IMR-90 (cell line): ENCODE results near the gene POTEM. TPM values are rescaled to one million over a fixed set of nuclear protein-coding genes. Genes with fewer than 3 reads are reported as not detected.
"Not testable (repeated sequence)": the region's sequence is repeated elsewhere in the genome, so short reads cannot be mapped to it uniquely, and the experiment has no call there.

ENCODE experiments used
- ATAC-seq: fragments of 200-7000 bp; cut with Tn5 transposase; 2 replicates; pipeline ENCODE4 v1.9.1; 2020; ENCODE audit warnings: low read depth, mild to moderate bottlenecking, moderate library complexity
- BruUV-seq: library from RNA; stranded (reverse); fragments of 400-500 nt; replicated peaks from 2 replicates; lab custom pipeline; 2021; lab: Mats Ljungman, UMichigan
- CTCF ChIA-PET: fragments of 300-600 bp; formaldehyde crosslinking; extraction: SDS; loops from one replicate; lab custom pipeline; 2021; ENCODE audit warnings: antibody characterized with exemption; lab: Yijun Ruan, JAX
- POLR2A ChIA-PET: fragments of 300-600 bp; sonication (Branson Sonifier 250); formaldehyde crosslinking; loops from one replicate; lab custom pipeline; 2022; ENCODE audit warnings: antibody characterized with exemption; ENCODE audit not compliant: unreplicated experiment; lab: Charles Lee
- DNase-seq: peaks from one replicate; pipeline ENCODE4 v3.0.0; 2013
- H2AFZ ChIP-seq: replicated peaks from 2 replicates; pipeline ENCODE3; 2013; ENCODE audit warnings: low read length, mild to moderate bottlenecking; ENCODE audit not compliant: poor library complexity
- H2AK5ac ChIP-seq: 2 replicates; pipeline ENCODE4 v1.6.1; 2013; ENCODE audit warnings: low read depth, low read length, inconsistent platforms
- H2AK9ac ChIP-seq: replicated peaks from 2 replicates; pipeline ENCODE3; 2013; ENCODE audit warnings: mild to moderate bottlenecking, low read depth, low read length, moderate library complexity; ENCODE audit not compliant: poor library complexity
- H2BK120ac ChIP-seq: 2 replicates; pipeline ENCODE4 v1.6.1; 2013; ENCODE audit warnings: low read depth, low read length, inconsistent platforms
- H2BK15ac ChIP-seq: 3 replicates; pipeline ENCODE4 v1.6.1; 2013; ENCODE audit warnings: low read depth, low read length, inconsistent platforms
- H2BK20ac ChIP-seq: 2 replicates; pipeline ENCODE4 v1.6.1; 2013; ENCODE audit warnings: low read depth, mild to moderate bottlenecking, inconsistent platforms, low read length, moderate library complexity
- H2BK5ac ChIP-seq: 2 replicates; pipeline ENCODE4 v1.6.1; 2013; ENCODE audit warnings: mild to moderate bottlenecking, low read depth, low read length, inconsistent platforms; ENCODE audit not compliant: poor library complexity, severe bottlenecking
- H3K14ac ChIP-seq: replicated peaks from 2 replicates; pipeline ENCODE4 v1.6.1; 2013; ENCODE audit warnings: low read depth, low read length, inconsistent platforms
- H3K18ac ChIP-seq: 2 replicates; pipeline ENCODE4 v1.6.1; 2013; ENCODE audit warnings: low read depth, low read length, control low read depth
- H3K23ac ChIP-seq: 2 replicates; pipeline ENCODE4 v1.6.1; 2013; ENCODE audit warnings: low read depth, low read length, inconsistent platforms
- H3K27ac ChIP-seq: 2 replicates; pipeline ENCODE4 v1.5.1; 2013; ENCODE audit warnings: mild to moderate bottlenecking, control low read depth, low read length; ENCODE audit not compliant: insufficient read depth
- H3K27me3 ChIP-seq: 2 replicates; pipeline ENCODE4 v1.6.1; 2013; ENCODE audit warnings: low read length; ENCODE audit not compliant: control insufficient read depth, insufficient read depth
- H3K36me3 ChIP-seq: 2 replicates; pipeline ENCODE4 v1.6.1; 2013; ENCODE audit warnings: low read length, mixed read lengths; ENCODE audit not compliant: control insufficient read depth, insufficient read depth
- H3K4ac ChIP-seq: 2 replicates; pipeline ENCODE4 v1.6.1; 2013; ENCODE audit warnings: low read depth, low read length, inconsistent platforms
- H3K4me1 ChIP-seq: 2 replicates; pipeline ENCODE4 v1.6.1; 2013; ENCODE audit warnings: low read length, mixed read lengths; ENCODE audit not compliant: control insufficient read depth, insufficient read depth
- H3K4me2 ChIP-seq: 2 replicates; pipeline ENCODE4 v1.6.1; 2013; ENCODE audit warnings: low read depth, mild to moderate bottlenecking, control low read depth, low read length, moderate library complexity
- H3K4me3 ChIP-seq: 2 replicates; pipeline ENCODE4 v1.5.1; 2013; ENCODE audit warnings: low read depth, mild to moderate bottlenecking, control low read depth, low read length, moderate library complexity; ENCODE audit not compliant: insufficient read depth
- H3K56ac ChIP-seq: 2 replicates; pipeline ENCODE4 v1.6.1; 2013; ENCODE audit warnings: low read length, inconsistent platforms; ENCODE audit not compliant: insufficient read depth; ENCODE audit errors: extremely low read depth
- H3K79me1 ChIP-seq, 2 experiments: 2 replicates each; pipeline ENCODE4 v1.6.1; 2013; ENCODE audit warnings: low read length in 2 of 2, inconsistent platforms in 1 of 2, low read depth in 1 of 2
- H3K9ac ChIP-seq: 2 replicates; pipeline ENCODE4 v1.6.1; 2013; ENCODE audit warnings: low read depth, low read length, control low read depth
- H3K9me1 ChIP-seq: 2 replicates; pipeline ENCODE4 v1.6.1; 2013; ENCODE audit warnings: low read length, inconsistent platforms; ENCODE audit not compliant: insufficient read depth
- H3K9me3 ChIP-seq: 2 replicates; pipeline ENCODE4 v1.6.1; 2013; ENCODE audit warnings: low read length; ENCODE audit not compliant: control insufficient read depth, insufficient read depth
- H4K20me1 ChIP-seq: 2 replicates; pipeline ENCODE4 v1.6.1; 2013; ENCODE audit warnings: low read length, inconsistent platforms; ENCODE audit not compliant: insufficient read depth
- H4K5ac ChIP-seq: 2 replicates; pipeline ENCODE4 v1.6.1; 2013; ENCODE audit warnings: mild to moderate bottlenecking, low read depth, low read length, control low read depth
- H4K8ac ChIP-seq, 2 experiments: 2 replicates each; pipeline ENCODE4 v1.6.1; 2013; ENCODE audit warnings: low read depth in 2 of 2, low read length in 2 of 2, control low read depth in 1 of 2, inconsistent platforms in 1 of 2
- H4K91ac ChIP-seq: 2 replicates; pipeline ENCODE4 v1.6.1; 2013; ENCODE audit warnings: low read depth, low read length, inconsistent platforms; ENCODE audit not compliant: insufficient read depth
- WGBS, 2 experiments: methylation state at CpG; one replicate each; pipeline versions ENCODE4 v1.1.5 to v1.1.7; 2013; ENCODE audit warnings: missing lambda C conversion rate in 2 of 2; ENCODE audit not compliant: insufficient read length in 1 of 2; ENCODE audit errors: extremely low coverage in 2 of 2; 5-methylcytosine and 5-hydroxymethylcytosine counted together
- dilution Hi-C: fragments of 300-500 bp; cut with HindIII; formaldehyde crosslinking; loops from one replicate; pipeline ENCODE4 v1.14.3; 2018; ENCODE audit warnings: low sequenced_read_pairs; ENCODE audit not compliant: unreplicated experiment
- in situ Hi-C: fragments of 300-500 bp; cut with MboI; formaldehyde crosslinking; loops from 3 replicates; pipeline ENCODE4 v1.14.3; 2019; ENCODE audit warnings: low sequenced_read_pairs, inconsistent platforms, mixed read lengths
- intact Hi-C: fragments of 100-400 bp; cut with micrococcal nuclease; formaldehyde crosslinking; loops from 2 replicates; pipeline ENCODE4 v1.10.0; 2022
- polyA plus RNA-seq, 3 experiments: library from polyadenylated mRNA; depleted of rRNA; stranded (reverse); fragments of >200 nt; gene quantifications; 2 replicates each; pipeline ENCODE4 v1.2.3, GENCODE V29; 2012; ENCODE audit warnings: low replicate concordance in 1 of 3
- total RNA-seq: library from RNA; depleted of rRNA; stranded (reverse); fragments of >200 nt; gene quantifications from 2 replicates; pipeline ENCODE4 v1.2.3, GENCODE V29; 2012

The POTEM gene
- total and polyA plus RNA-seq, 2 of the 4 experiments (the other 2 are of a cell fraction): not detected

DNA sequence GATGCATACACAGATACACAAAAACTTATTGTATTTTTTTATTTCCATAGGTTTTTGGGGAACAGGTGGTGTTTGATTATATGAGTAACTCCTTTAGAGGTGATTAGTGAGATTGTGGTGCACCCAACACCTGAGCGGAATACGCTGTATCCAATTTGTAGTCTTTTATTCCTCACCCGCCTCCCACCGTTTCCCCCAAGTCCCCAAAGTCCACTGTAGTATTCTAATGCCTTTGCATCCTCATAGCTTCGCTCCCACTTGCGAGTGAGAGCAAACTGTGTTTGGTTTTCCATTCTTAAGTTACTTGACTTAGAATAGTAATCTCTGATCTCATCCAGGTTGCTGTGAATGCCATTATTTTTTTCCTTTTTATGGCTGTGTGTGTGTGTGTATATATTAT lies 17.3 kb upstream of the POTEM start:
- H3K4me2 ChIP-seq, H3K4me3 ChIP-seq, H3K27me3 ChIP-seq, H3K4me1 ChIP-seq, H3K27ac ChIP-seq, H3K23ac ChIP-seq, H2AK9ac ChIP-seq, H2BK15ac ChIP-seq, H4K91ac ChIP-seq, H3K4ac ChIP-seq, H2AK5ac ChIP-seq, H3K9ac ChIP-seq, in situ Hi-C loops, H3K9me3 ChIP-seq, H4K5ac ChIP-seq, ATAC-seq, CTCF ChIA-PET, H3K14ac ChIP-seq, dilution Hi-C loops, POLR2A ChIA-PET, H2BK120ac ChIP-seq, DNase-seq, H2AFZ ChIP-seq, H4K8ac ChIP-seq, H3K18ac ChIP-seq, H2BK5ac ChIP-seq, H2BK20ac ChIP-seq, BruUV-seq, H3K9me1 ChIP-seq, H3K36me3 ChIP-seq, intact Hi-C loops, H4K20me1 ChIP-seq, H3K56ac ChIP-seq, H3K79me1 ChIP-seq: not testable (repeated sequence)
- WGBS, 2 experiments: no CpG with 5 or more reads among the region's 6 CpGs

DNA sequence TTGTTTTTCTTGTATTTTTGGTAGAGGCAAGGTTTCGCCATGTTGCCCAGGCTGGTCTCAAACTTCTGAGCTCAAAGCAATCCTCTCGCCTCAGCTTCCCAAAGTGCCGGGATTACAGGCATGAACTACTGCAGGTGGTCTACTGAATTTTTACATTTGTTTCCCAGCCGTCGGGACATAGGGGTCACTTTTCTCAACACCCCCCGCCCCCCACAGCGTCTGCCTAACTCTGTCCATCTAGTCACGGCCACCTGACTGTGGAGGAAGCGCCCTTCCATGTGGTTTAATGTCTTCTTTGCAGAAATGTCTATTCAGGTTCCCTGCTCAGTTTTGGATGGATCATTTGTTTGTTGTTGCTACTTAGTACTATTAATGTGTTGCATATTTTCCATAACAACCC lies 14.1 kb upstream of the POTEM start:
- H3K14ac ChIP-seq, H2AFZ ChIP-seq, H4K91ac ChIP-seq, intact Hi-C loops, H2BK120ac ChIP-seq, H3K4ac ChIP-seq, H2AK9ac ChIP-seq, H4K20me1 ChIP-seq, H3K9me3 ChIP-seq, in situ Hi-C loops, CTCF ChIA-PET, H4K5ac ChIP-seq, H4K8ac ChIP-seq, H3K9ac ChIP-seq, H3K4me3 ChIP-seq, H2AK5ac ChIP-seq, dilution Hi-C loops, H3K23ac ChIP-seq, H3K18ac ChIP-seq, DNase-seq, H3K36me3 ChIP-seq, H2BK20ac ChIP-seq, H3K56ac ChIP-seq, H3K27ac ChIP-seq, H3K4me2 ChIP-seq, BruUV-seq, H3K79me1 ChIP-seq, ATAC-seq, H2BK5ac ChIP-seq, H3K4me1 ChIP-seq, H3K27me3 ChIP-seq, H2BK15ac ChIP-seq, H3K9me1 ChIP-seq, POLR2A ChIA-PET: not testable (repeated sequence)
- no CpG with 5 or more reads among the region's 9 CpGs for WGBS, 2 experiments
